Myocyte (in vitro differentiated cells): ENCODE results near the gene CPA4. TPM values are rescaled to one million over a fixed set of nuclear protein-coding genes. Genes with fewer than 3 reads are reported as not detected.
A peak's percentile ranks its signal among the peaks of the same experiment; 100 is the strongest.
"Not testable (repeated sequence)": the region's sequence is repeated elsewhere in the genome, so short reads cannot be mapped to it uniquely, and the experiment has no call there.

ENCODE experiments used
- DNase-seq: peaks from one replicate; pipeline ENCODE4 v3.0.0-alpha.2; 2012; ENCODE audit warnings: low read depth
- polyA plus RNA-seq: library from polyadenylated mRNA; unstranded; fragments of >200 nt; gene quantifications from one replicate; pipeline ENCODE4 v1.2.1, GENCODE V29; 2012; ENCODE audit warnings: missing spikeins
- total RNA-seq: library from RNA; depleted of rRNA; stranded (reverse); fragments of >200 nt; gene quantifications from 2 replicates; pipeline ENCODE4 v1.2.3, GENCODE V29; 2014

CPA4 gene
- 4.0 and 5.7 TPM in 2 replicates for total RNA-seq
- polyA plus RNA-seq, result 35.5 TPM

- DNase-seq, result peak; percentile 96
These were observed at the start of gene CPA4 for GRCh38 chr7:130292682-130293257. Gene CPA4 (plus strand): TSS chr7:130293161. CDS start chr7:130293181, 20 bp downstream.

- peak; percentile 28 for DNase-seq
These were observed 49.5 kb upstream of the CPA4 start for GRCh38 chr7:130243486-130243885.

GRCh38 chr7:130246491-130246890 is 46.5 kb upstream of the CPA4 start:
- not testable (repeated sequence) for DNase-seq

GRCh38 chr7:130248842-130249241 is 44.1 kb upstream of the CPA4 start:
- DNase-seq, result not testable (repeated sequence)

- not testable (repeated sequence) for DNase-seq
These were observed 43.3 kb upstream of the CPA4 start for GRCh38 chr7:130249626-130250025.

- no peak for DNase-seq
These were observed 38.4 kb upstream of the CPA4 start for GRCh38 chr7:130254555-130254954.

GRCh38 chr7:130256704-130257103 is 36.3 kb upstream of the CPA4 start:
- DNase-seq, result no peak

- no peak for DNase-seq
These were observed 34.4 kb upstream of the CPA4 start for GRCh38 chr7:130258494-130259078.

- no peak for DNase-seq
These were observed 30.5 kb upstream of the CPA4 start for GRCh38 chr7:130262448-130262847.

- no peak for DNase-seq
These were observed 29.8 kb upstream of the CPA4 start for GRCh38 chr7:130263130-130263529.

- DNase-seq, result no peak
These were observed 26.6 kb upstream of the CPA4 start, which contains the start of gene CPA2 for GRCh38 chr7:130266258-130266960. Gene CPA2 (plus strand): TSS chr7:130266863. CDS start chr7:130266882, 19 bp downstream.

GRCh38 chr7:130266961-130267321 is 26.0 kb upstream of the CPA4 start:
- no peak for DNase-seq

GRCh38 chr7:130268463-130269317 is 24.3 kb upstream of the CPA4 start:
- no peak for DNase-seq

GRCh38 chr7:130269318-130269694 is 23.7 kb upstream of the CPA4 start:
- DNase-seq, result no peak

- DNase-seq, result no peak
These were observed 21.8 kb upstream of the CPA4 start for GRCh38 chr7:130270947-130271800.

GRCh38 chr7:130272381-130273080 is 20.4 kb upstream of the CPA4 start:
- no peak for DNase-seq

GRCh38 chr7:130273081-130273932 is 19.7 kb upstream of the CPA4 start:
- DNase-seq, result no peak

GRCh38 chr7:130273933-130274255 is 19.1 kb upstream of the CPA4 start:
- no peak for DNase-seq

GRCh38 chr7:130274296-130274695 is 18.7 kb upstream of the CPA4 start:
- no peak for DNase-seq
